Activated B cell treated with CpG ODN at 0.5 μM for 24 hours (primary cell): ENCODE measurements around the gene CCN2. TPM values are rescaled to one million over a fixed set of nuclear protein-coding genes. Genes with fewer than 3 reads are reported as not detected.

Source experiments
- ATAC-seq: fragments of 200-7000 bp; cut with Tn5 transposase; one replicate; pipeline ENCODE4 v1.10.0; 2021; ENCODE audit warnings: low read depth, mild to moderate bottlenecking, moderate library complexity
- CTCF ChIA-PET: fragments of 350-600 bp; sonication (Branson Sonifier 250); formaldehyde crosslinking; loops from one replicate; lab custom pipeline; 2021; ENCODE audit warnings: antibody characterized with exemption; lab: Charles Lee
- POLR2A ChIA-PET: fragments of 350-600 bp; sonication (Branson Sonifier 250); formaldehyde crosslinking; loops from one replicate; lab custom pipeline; 2021; ENCODE audit warnings: antibody characterized with exemption; lab: Charles Lee
- DNase-seq: peaks from one replicate; pipeline ENCODE4 v3.0.0; 2022
- H3K27ac Mint-ChIP-seq: one replicate; pipeline ENCODE4 v1.8.0; 2020; ENCODE audit warnings: mixed read lengths
- H3K27me3 Mint-ChIP-seq: one replicate; pipeline ENCODE4 v1.8.0; 2021; ENCODE audit warnings: mixed read lengths
- H3K36me3 Mint-ChIP-seq: one replicate; pipeline ENCODE4 v1.8.0; 2021; ENCODE audit warnings: low read depth, mixed read lengths
- H3K4me1 Mint-ChIP-seq: one replicate; pipeline ENCODE4 v1.8.0; 2021; ENCODE audit warnings: mixed read lengths
- H3K4me3 Mint-ChIP-seq: one replicate; pipeline ENCODE4 v1.8.0; 2020; ENCODE audit warnings: mild to moderate bottlenecking, mixed read lengths
- H3K9me3 Mint-ChIP-seq: one replicate; pipeline ENCODE4 v1.8.0; 2020; ENCODE audit warnings: mixed read lengths
- intact Hi-C: fragments of 100-400 bp; cut with micrococcal nuclease; formaldehyde crosslinking; loops from one replicate; pipeline ENCODE4 v1.15.1; 2024
- total RNA-seq: library from RNA; stranded (reverse); gene quantifications from 2 replicates; pipeline ENCODE4 v1.2.3, GENCODE V29; 2022
- TF ChIP-seq, protein P1 (sequence below): fragments of 200-600 bp; IDR thresholded peaks from one replicate; pipeline ENCODE4 v1.8.0; 2022; ENCODE audit warnings: antibody characterized with exemption, mild to moderate bottlenecking

Gene CCN2
- total RNA-seq, 1 donor from 2014 or later, result 0.35 TPM

DNA sequence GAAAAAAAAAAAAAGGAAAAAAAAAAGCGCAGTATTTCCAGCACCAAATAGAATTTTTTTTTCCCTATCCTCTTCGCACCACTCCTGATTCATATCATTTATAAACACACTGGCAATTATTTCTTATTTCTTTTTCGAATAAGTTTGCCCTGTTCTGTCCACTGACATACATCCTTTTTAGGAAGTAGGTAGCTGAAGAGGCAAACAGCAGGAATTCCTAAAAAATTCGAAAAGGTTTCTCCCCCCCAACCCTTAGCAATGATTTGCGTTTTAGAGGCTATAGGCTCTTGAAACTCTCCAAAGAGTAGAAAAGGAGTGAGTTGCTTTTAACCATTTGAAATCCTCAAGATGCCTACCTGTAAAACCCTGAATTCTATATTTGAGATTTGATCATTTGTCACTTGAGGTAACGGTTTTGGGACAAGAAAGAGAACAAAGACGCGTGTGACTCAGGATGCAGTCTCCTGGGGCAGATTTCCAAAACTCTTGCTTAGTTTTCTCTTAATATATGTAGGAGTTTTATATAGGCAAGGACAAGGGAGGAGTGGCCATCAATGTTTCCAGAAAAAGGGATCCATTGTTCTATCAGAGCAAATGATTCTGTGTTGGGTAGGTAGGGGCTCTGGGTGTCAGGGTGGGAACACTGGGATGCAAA, 531 bp upstream of the CCN2 start:
- H3K9me3 Mint-ChIP-seq, result no peaks in the 10 kb centered on the region
- no peaks in the 10 kb centered on the region for H3K36me3 Mint-ChIP-seq
- intact Hi-C loops, result loop anchor here (10.0 kb wide), 2 partner anchors 183 to 263 kb away; no protein-coding TSS in a partner anchor
- peaks cover 37% of the 10 kb centered on the region for H3K27me3 Mint-ChIP-seq
- DNase-seq (no peak), ATAC-seq (no peak)
- H3K27ac Mint-ChIP-seq, result no peak overlapping the region
- H3K4me3 Mint-ChIP-seq, result peak overlapping the region; percentile 77
- POLR2A ChIA-PET, result interaction anchor here (0.6 kb wide), 2 partner anchors 128 to 553 kb away, joined by 3 to 5 read pairs; no protein-coding TSS in a partner anchor
- peaks cover 17% of the 10 kb centered on the region for H3K4me1 Mint-ChIP-seq
- TF ChIP-seq, protein P1, sequence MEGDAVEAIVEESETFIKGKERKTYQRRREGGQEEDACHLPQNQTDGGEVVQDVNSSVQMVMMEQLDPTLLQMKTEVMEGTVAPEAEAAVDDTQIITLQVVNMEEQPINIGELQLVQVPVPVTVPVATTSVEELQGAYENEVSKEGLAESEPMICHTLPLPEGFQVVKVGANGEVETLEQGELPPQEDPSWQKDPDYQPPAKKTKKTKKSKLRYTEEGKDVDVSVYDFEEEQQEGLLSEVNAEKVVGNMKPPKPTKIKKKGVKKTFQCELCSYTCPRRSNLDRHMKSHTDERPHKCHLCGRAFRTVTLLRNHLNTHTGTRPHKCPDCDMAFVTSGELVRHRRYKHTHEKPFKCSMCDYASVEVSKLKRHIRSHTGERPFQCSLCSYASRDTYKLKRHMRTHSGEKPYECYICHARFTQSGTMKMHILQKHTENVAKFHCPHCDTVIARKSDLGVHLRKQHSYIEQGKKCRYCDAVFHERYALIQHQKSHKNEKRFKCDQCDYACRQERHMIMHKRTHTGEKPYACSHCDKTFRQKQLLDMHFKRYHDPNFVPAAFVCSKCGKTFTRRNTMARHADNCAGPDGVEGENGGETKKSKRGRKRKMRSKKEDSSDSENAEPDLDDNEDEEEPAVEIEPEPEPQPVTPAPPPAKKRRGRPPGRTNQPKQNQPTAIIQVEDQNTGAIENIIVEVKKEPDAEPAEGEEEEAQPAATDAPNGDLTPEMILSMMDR, result no peak
- CTCF ChIA-PET, result interaction anchor here (0.6 to 1.7 kb wide), 2 partner anchors 260 to 267 kb away, joined by 3 to 6 read pairs; no protein-coding TSS in a partner anchor

GRCh38 chr6:131949909-131950766, 1.0 kb downstream of the CCN2 start:
- Mint-ChIP-seq H3K9me3 (no peaks in the 10 kb centered on the region), H3K4me1 (peaks cover 18% of the 10 kb centered on the region), H3K27ac (no peak overlapping the region), H3K27me3 (peaks cover 36% of the 10 kb centered on the region), H3K4me3 (peak overlapping the region; percentile 86), H3K36me3 (no peaks in the 10 kb centered on the region)
- peak; percentile 72 for ATAC-seq
- ChIA-PET POLR2A (interaction anchor here (0.5 kb wide), 1 partner anchor 262 kb away, joined by 4 read pairs; no protein-coding TSS in a partner anchor), CTCF (interaction anchor here (0.9 to 1.7 kb wide), 7 partner anchors 9 to 268 kb away, joined by 3 to 8 read pairs (median 3); no protein-coding TSS in a partner anchor)
- peak; percentile 21 for DNase-seq
- TF ChIP-seq, protein P1, result no peak
- intact Hi-C loops, result loop anchor here (1.0 to 10.0 kb wide), 3 partner anchors 185 to 265 kb away; no protein-coding TSS in a partner anchor

GRCh38 chr6:131949620-131949908, 1.6 kb downstream of the CCN2 start:
- no peaks in the 10 kb centered on the region for H3K36me3 Mint-ChIP-seq
- TF ChIP-seq, protein P1, result no peak
- no peak overlapping the region for H3K27ac Mint-ChIP-seq
- POLR2A ChIA-PET, result no interaction called here
- intact Hi-C loops, result no loop called here
- peak overlapping the region; percentile 20 for H3K4me3 Mint-ChIP-seq
- H3K27me3 Mint-ChIP-seq, result peaks cover 33% of the 10 kb centered on the region
- CTCF ChIA-PET, result interaction anchor here (0.9 to 1.7 kb wide), 5 partner anchors 10 to 212 kb away, joined by 3 to 8 read pairs (median 3); no protein-coding TSS in a partner anchor
- no peak for ATAC-seq
- peaks cover 18% of the 10 kb centered on the region for H3K4me1 Mint-ChIP-seq
- no peaks in the 10 kb centered on the region for H3K9me3 Mint-ChIP-seq
- DNase-seq, result no peak

- Mint-ChIP-seq H3K4me1 (peaks cover 18% of the 10 kb centered on the region), H3K27ac (no peak overlapping the region), H3K9me3 (no peaks in the 10 kb centered on the region), H3K4me3 (peak overlapping the region; percentile 20), H3K36me3 (no peaks in the 10 kb centered on the region), H3K27me3 (peaks cover 33% of the 10 kb centered on the region)
- TF ChIP-seq, protein P1, result no peak
- DNase-seq, result no peak
- no peak for ATAC-seq
- intact Hi-C loops, result no loop called here
- ChIA-PET POLR2A (no interaction called here), CTCF (interaction anchor here (0.9 to 1.7 kb wide), 3 partner anchors 10 to 33 kb away, joined by 3 to 8 read pairs (median 3); no protein-coding TSS in a partner anchor)
These were observed 2.2 kb downstream of the CCN2 start for GRCh38 chr6:131948692-131949619.
